Stimulated activated CD8-positive, alpha-beta memory T cell treated with anti-CD3 and anti-CD28 coated beads, Interleukin-12 subunit alpha, Interleukin-12 subunit beta, amount 100 ng/mL, for 24 hours (primary cell): ENCODE measurements around the gene ALDH1L2.
"Not testable (repeated sequence)": the region's sequence is repeated elsewhere in the genome, so short reads cannot be mapped to it uniquely, and the experiment has no call there.

Experiments
- DNase-seq: peaks from one replicate; pipeline ENCODE4 v3.0.0-alpha.2; 2020; ENCODE audit errors: extremely low read depth

ALDH1L2 gene

DNA sequence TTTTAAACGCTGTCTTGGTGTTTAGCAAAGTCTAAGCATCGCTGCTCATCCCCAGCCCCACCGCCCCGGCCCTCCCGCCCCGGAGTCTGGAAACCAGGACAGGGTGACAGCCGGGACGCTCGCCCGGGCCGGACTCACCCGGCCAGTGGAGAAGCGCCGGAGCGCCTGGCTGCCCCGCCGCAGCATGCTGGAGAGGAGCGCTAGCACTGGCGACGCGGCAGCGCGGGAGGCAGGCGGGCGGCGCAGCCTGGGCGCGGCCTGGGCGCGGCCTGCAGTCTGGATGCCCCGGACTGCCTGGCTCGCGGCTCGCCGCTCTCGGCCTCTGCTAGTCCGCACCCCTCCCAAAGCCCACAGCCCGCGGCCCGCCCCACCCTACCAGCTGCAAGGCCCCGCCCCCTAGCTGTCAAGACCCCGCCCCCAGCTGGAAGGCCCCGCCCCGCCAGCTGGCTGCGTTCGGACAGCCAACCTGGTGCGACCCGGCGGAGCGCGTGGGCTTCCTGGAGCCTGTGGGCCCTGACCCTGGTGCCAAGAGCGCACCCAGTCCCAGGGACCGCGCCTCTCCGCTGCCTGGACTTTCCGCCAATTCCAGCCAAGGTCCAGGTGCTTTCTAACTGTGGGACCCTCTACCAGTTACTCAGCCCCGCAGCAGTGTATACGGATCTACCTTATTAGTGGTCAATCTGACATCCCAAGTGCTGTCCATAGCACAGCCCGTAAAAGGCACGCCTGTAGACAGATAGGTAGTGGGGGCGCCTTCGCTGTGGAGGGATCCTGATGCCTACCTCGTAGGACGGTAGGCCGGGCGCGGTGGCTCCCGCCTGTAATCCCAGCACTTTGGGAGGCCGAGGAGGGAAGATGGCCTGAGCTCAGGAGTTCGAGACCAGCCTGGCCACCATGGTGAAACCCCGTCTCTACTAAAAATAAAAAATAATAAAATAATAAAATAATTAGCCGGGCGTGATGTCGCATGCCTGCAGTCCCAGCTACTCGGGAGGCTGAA, at the start of gene ALDH1L2:
Gene ALDH1L2 (minus strand): TSS at position 208 of the 1,000 bp plus-strand sequence. CDS start 22 bp downstream, at position 186.
- peak; percentile 5 for DNase-seq

- DNase-seq, result no peak
These were observed 36.3 kb upstream of the ALDH1L2 start for GRCh38 chr12:105120551-105120950.

DNA sequence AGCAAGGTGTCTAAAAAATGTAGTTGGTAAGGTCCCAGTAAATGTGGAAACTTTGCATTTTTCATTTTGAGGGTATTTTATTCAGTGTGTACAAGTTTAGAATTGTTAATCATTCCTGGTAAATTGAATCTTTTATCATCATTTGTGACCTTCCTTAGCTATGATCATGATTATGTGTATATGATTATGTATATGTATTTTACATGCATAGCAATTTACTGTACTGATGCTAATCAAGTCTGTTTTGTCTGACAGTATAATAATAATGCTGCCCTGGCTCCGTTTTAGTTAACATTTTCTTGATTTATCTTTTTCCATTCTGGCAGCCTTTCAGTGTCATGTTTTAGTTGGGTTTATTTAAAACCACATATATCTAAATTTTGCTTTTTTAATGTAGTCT, 32.7 kb upstream of the ALDH1L2 start:
- DNase-seq, result no peak

DNA sequence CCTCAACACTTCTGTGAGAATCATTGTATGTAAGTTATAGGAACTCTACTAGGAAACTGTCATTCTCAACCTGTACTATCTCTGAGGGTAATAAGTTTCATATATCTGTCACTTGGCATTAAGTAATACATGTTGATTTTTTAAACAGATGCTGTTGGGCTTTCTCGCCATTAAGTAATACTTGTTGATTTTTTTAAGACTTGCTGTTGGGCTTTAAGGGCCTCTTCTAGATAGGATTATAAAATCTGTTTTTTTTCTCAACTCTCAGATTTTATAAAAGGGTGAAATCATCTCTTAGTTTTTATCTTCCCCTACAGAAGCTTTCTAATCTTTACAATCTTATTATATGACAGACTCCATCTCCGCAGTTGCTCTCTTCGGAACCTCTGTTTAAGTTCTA, 28.8 kb upstream of the ALDH1L2 start:
- no peak for DNase-seq

GRCh38 chr12:105110851-105111250, 26.6 kb upstream of the ALDH1L2 start:
- DNase-seq, result no peak

GRCh38 chr12:105109465-105110212, 25.4 kb upstream of the ALDH1L2 start:
- DNase-seq, result no peak

GRCh38 chr12:105107494-105108371, 23.5 kb upstream of the ALDH1L2 start, which contains the start of gene WASHC4:
Gene WASHC4, plus strand, starts transcription at chr12:105107731. Its CDS starts 70 bp downstream, at chr12:105107801.
- DNase-seq, result peak; percentile 95

GRCh38 chr12:105107171-105107493, 22.9 kb upstream of the ALDH1L2 start:
- no peak for DNase-seq

DNA sequence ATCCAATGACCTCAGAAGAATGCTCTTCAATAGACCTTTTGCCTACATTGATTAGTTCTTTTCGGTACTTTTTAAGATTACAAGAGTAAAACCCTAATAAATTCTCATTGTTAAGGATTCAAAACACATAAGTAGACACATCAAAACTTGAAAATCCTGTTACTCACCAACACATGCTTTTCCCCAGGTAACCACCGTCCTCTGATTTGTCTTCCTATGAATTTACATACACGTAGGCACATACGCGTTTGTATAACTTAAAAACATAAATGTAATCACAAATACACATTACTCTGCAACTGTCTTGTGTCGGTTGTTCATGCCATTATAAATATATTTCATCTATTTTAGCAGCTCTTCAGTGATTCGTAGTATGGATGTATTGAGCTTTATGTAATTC, 22.4 kb upstream of the ALDH1L2 start:
- no peak for DNase-seq

DNA sequence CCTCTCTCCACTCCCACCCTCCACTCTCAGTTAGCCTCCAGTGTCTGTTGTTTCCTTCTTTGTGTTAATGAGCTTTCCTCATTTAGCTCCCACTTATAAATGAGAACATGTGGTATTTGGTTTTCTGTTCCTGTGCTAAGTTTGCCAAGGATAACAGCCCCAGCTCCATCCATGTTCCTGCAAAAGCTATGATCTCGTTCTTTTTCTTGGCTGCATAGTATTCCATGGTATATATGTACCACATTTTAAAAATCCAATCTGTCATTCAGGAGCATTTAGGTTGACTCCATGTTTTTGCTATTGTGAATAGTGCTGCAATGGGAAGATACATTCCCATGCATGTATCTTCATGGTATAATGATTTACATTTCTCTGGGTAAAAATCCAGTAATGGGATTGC, 20.5 kb upstream of the ALDH1L2 start:
- DNase-seq, result no peak

GRCh38 chr12:105102673-105103072, 18.4 kb upstream of the ALDH1L2 start:
- DNase-seq, result no peak

DNA sequence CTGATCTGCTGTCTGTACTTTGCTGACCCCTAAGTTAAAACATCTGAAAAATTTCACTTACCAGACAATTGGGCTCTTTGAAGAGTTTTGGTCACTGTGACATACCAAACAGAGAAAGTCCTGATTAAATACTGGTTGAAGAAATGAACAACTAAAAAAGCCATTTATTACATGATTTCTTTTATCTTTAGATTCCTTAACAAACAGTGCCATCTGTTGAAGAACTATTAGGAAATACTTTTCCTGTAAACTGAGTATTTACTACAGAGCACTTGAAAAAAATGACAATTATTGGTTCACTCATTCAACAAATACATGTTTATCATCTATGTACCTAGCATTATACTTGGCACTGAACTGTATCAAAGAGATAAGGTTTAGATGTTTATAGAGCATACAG, 16.7 kb upstream of the ALDH1L2 start:
- no peak for DNase-seq

DNA sequence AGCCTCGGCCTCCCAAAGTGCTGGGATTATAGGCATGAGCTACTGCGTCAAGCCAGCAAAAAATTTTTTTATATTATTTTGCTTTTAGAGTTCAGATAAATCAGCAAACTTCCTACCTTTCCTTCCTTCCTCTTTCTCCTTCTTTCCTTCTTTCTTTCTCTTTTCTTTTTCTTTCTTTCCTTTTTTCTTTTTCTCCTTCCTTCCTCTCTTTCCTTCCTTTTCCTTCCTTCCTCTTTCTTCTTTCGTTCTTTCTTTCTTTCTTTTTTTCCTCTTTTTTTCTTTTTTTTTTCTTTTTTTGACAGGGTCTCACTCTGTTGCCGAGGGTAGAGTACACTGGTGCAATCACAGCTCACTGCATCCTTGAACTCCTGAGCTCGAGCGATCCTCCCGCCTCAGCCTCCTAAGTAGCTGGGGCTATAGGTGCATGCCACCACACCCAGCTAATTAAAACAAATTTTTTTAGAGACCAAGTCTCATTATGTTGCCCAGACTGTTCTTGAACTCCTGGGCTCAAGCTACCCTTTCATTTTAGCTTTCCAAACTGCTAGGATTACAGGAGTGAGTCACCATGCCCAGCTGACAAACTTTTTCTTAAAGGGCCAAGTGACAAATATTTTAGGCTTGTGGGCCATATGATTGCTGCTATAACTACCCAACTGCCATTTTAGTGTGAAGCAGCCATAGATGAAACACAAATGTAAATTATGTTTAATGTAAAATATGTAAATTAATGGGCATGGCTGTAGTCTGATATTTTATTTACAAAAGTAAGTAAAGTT, 16.1 kb upstream of the ALDH1L2 start:
- DNase-seq, result no peak

DNA sequence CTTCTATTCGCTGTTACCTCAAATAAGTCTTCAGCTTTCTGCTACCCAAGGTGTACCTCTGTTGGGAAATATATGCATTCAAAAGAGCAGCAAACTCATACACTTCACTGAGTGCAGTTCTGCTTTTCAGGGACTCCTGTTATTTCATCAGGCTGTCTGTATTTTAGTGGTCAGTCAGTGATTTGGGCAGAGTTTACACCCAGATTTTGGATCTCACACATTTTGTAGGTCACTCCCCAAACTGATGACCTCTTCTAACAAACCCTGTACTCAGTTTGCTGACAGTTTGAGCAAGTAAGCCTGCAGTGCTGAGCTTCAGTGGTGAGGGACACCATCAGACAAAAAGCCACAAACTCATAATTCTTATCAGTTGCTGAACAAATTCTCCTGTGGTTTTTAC, 15.1 kb upstream of the ALDH1L2 start:
- DNase-seq, result no peak

GRCh38 chr12:105095338-105095737, 11.1 kb upstream of the ALDH1L2 start:
- not testable (repeated sequence) for DNase-seq

GRCh38 chr12:105092336-105092735, 8.1 kb upstream of the ALDH1L2 start:
- DNase-seq, result no peak

- DNase-seq, result no peak
These were observed 7.4 kb upstream of the ALDH1L2 start for GRCh38 chr12:105091476-105092206.

DNA sequence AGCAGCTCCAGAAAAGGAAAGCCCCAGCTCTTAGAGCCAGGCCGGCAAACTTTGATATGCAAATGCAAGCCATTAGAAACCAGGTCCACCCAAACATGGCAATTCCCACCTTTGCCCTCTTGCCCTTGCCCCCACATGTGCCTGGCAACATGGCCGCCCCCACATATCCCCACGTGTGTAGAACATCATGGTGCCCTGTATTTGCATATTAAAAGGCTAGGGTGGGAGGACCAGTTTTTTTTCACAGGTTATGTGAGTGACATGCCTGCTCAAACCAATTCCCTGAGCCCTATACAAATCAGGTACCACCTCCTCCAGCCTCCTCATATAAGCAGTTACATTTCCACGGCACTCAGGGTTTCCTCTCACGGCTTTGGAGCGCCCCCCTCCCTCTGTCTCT, 6.1 kb upstream of the ALDH1L2 start:
- no peak for DNase-seq

- DNase-seq, result no peak
These were observed 5.6 kb upstream of the ALDH1L2 start for GRCh38 chr12:105089817-105090216.

GRCh38 chr12:105085501-105085900, 1.2 kb upstream of the ALDH1L2 start:
- no peak for DNase-seq
